Kidney epithelial cell (primary cell): ENCODE data around the gene SPRR3. TPM values are rescaled to one million over a fixed set of nuclear protein-coding genes. Genes with fewer than 3 reads are reported as not detected.

ENCODE experiments used
- DNase-seq: peaks from one replicate; pipeline ENCODE4 v3.0.0-alpha.2; 2010; ENCODE audit warnings: low read depth
- H3K27me3 ChIP-seq: 2 replicates; pipeline ENCODE4 v1.6.0; 2011; ENCODE audit warnings: low read length; ENCODE audit not compliant: control insufficient read depth, insufficient read depth
- H3K36me3 ChIP-seq: 2 replicates; pipeline ENCODE4 v1.5.1; 2011; ENCODE audit warnings: low read length; ENCODE audit not compliant: control insufficient read depth, insufficient read depth
- H3K4me3 ChIP-seq: 2 replicates; pipeline ENCODE4 v1.5.1; 2011; ENCODE audit warnings: low read depth, mild to moderate bottlenecking, control low read depth, low read length
- CTCF ChIP-seq: IDR thresholded peaks from 2 replicates; pipeline ENCODE4 v1.5.1; 2011; ENCODE audit warnings: mild to moderate bottlenecking, moderate library complexity, low read length, control low read depth, inconsistent platforms; ENCODE audit not compliant: insufficient read depth, poor library complexity, severe bottlenecking
- total RNA-seq: library from RNA; depleted of rRNA; stranded (reverse); fragments of >200 nt; gene quantifications from 2 replicates; pipeline ENCODE4 v1.2.3, GENCODE V29; 2015

Gene SPRR3
- total RNA-seq, 1 donor from 2014 or later, result 1.1 TPM

GRCh38 chr1:153025797-153026196 lies 24.2 kb downstream of the SPRR3 start:
- DNase-seq, result no peak
- H3K4me3 ChIP-seq, result no peak overlapping the region
- TF ChIP-seq CTCF, result no peak
- H3K36me3 ChIP-seq, result no peaks in the 10 kb centered on the region
- no peaks in the 10 kb centered on the region for H3K27me3 ChIP-seq

GRCh38 chr1:153028766-153029165 lies 27.2 kb downstream of the SPRR3 start:
- Histone ChIP-seq H3K27me3 (no peaks in the 10 kb centered on the region), H3K4me3 (no peak overlapping the region), H3K36me3 (no peaks in the 10 kb centered on the region)
- no peak for DNase-seq
- no peak for TF ChIP-seq CTCF

GRCh38 chr1:153030895-153031294 lies 29.3 kb downstream of the SPRR3 start, which contains the start of gene SPRR1B:
Gene SPRR1B (plus strand): TSS chr1:153031203. CDS start chr1:153032346, 1,143 bp downstream.
- H3K36me3 ChIP-seq, result no peaks in the 10 kb centered on the region
- no peak within 1 kb of the TSS for H3K4me3 ChIP-seq
- TF ChIP-seq CTCF, result no peak
- H3K27me3 ChIP-seq, result no peaks in the 10 kb centered on the region
- DNase-seq, result no peak

GRCh38 chr1:153032073-153032472 lies 30.5 kb downstream of the SPRR3 start:
- Histone ChIP-seq H3K4me3 (no peak overlapping the region), H3K36me3 (no peaks in the 10 kb centered on the region), H3K27me3 (no peaks in the 10 kb centered on the region)
- no peak for DNase-seq
- no peak for TF ChIP-seq CTCF

- Histone ChIP-seq H3K27me3 (no peaks in the 10 kb centered on the region), H3K4me3 (no peak overlapping the region), H3K36me3 (no peaks in the 10 kb centered on the region)
- TF ChIP-seq CTCF, result peak; percentile 52
- DNase-seq, result peak; percentile 67
Observed at GRCh38 chr1:153032677-153033308, 31.2 kb downstream of the SPRR3 start.

GRCh38 chr1:153035211-153035610 lies 33.7 kb downstream of the SPRR3 start:
- Histone ChIP-seq H3K36me3 (no peaks in the 10 kb centered on the region), H3K27me3 (no peaks in the 10 kb centered on the region), H3K4me3 (no peak overlapping the region)
- TF ChIP-seq CTCF, result no peak
- DNase-seq, result no peak
